Activated T-helper 2 cell treated with anti-CD3 and anti-CD28 coated beads, Interferon-gamma antibody, Interleukin-2, Interleukin-4, amounts not matched to agents 10 μg/mL and 5 μg/mL and 100 μg/mL, durations not matched to agents 14 hours and 24 hours and 36 hours (primary cell): ENCODE measurements around the gene MAML1. TPM values are rescaled to one million over a fixed set of nuclear protein-coding genes. Genes with fewer than 3 reads are reported as not detected.

ENCODE experiments used
- DNase-seq: peaks from one replicate; pipeline ENCODE4 v3.0.0; 2021; ENCODE audit warnings: low spot score
- H3K27ac Mint-ChIP-seq: one replicate; pipeline ENCODE4 v1.8.0; 2021; ENCODE audit warnings: mixed read lengths
- H3K27me3 Mint-ChIP-seq: one replicate; pipeline ENCODE4 v1.8.0; 2021; ENCODE audit warnings: low read depth, mixed read lengths
- H3K36me3 Mint-ChIP-seq: one replicate; pipeline ENCODE4 v1.8.0; 2021; ENCODE audit warnings: low read depth, mixed read lengths
- H3K4me1 Mint-ChIP-seq: one replicate; pipeline ENCODE4 v1.8.0; 2021; ENCODE audit warnings: low read depth, mixed read lengths
- H3K4me3 Mint-ChIP-seq: one replicate; pipeline ENCODE4 v1.8.0; 2021; ENCODE audit warnings: low read depth, mild to moderate bottlenecking, moderate library complexity, mixed read lengths
- H3K9me3 Mint-ChIP-seq: one replicate; pipeline ENCODE4 v1.8.0; 2021; ENCODE audit warnings: mixed read lengths
- intact Hi-C: fragments of 100-400 bp; cut with micrococcal nuclease; formaldehyde crosslinking; loops from one replicate; pipeline ENCODE4 v1.15.1; 2023
- total RNA-seq: library from RNA; stranded (reverse); gene quantifications from 2 replicates; pipeline ENCODE4 v1.2.3, GENCODE V29; 2022

MAML1 gene
- total RNA-seq, 1 donor from 2014 or later: 38.1 TPM

- H3K4me1 Mint-ChIP-seq: peaks cover 14% of the 10 kb centered on the region
- DNase-seq: no peak
- no peak overlapping the region for H3K27ac Mint-ChIP-seq
- H3K27me3 Mint-ChIP-seq: no peaks in the 10 kb centered on the region
- H3K9me3 Mint-ChIP-seq: no peaks in the 10 kb centered on the region
- intact Hi-C loops: no loop called here
- peaks cover 76% of the 10 kb centered on the region for H3K36me3 Mint-ChIP-seq
- H3K4me3 Mint-ChIP-seq: no peak overlapping the region
Observed at GRCh38 chr5:179716286-179716685, 16.3 kb upstream of the MAML1 start.

GRCh38 chr5:179720222-179720621 lies 12.4 kb upstream of the MAML1 start:
- DNase-seq: no peak
- H3K27ac Mint-ChIP-seq: no peak overlapping the region
- no peaks in the 10 kb centered on the region for H3K9me3 Mint-ChIP-seq
- H3K4me3 Mint-ChIP-seq: no peak overlapping the region
- H3K36me3 Mint-ChIP-seq: peaks cover 81% of the 10 kb centered on the region
- no peaks in the 10 kb centered on the region for H3K27me3 Mint-ChIP-seq
- peaks cover 17% of the 10 kb centered on the region for H3K4me1 Mint-ChIP-seq
- intact Hi-C loops: no loop called here

GRCh38 chr5:179724163-179724562 lies 8.5 kb upstream of the MAML1 start:
- H3K36me3 Mint-ChIP-seq: peaks cover 78% of the 10 kb centered on the region
- no peaks in the 10 kb centered on the region for H3K9me3 Mint-ChIP-seq
- intact Hi-C loops: no loop called here
- H3K4me1 Mint-ChIP-seq: peaks cover 6% of the 10 kb centered on the region
- H3K27ac Mint-ChIP-seq: peak overlapping the region; percentile 6
- H3K4me3 Mint-ChIP-seq: no peak overlapping the region
- no peak for DNase-seq
- H3K27me3 Mint-ChIP-seq: no peaks in the 10 kb centered on the region

GRCh38 chr5:179727106-179727505 lies 5.5 kb upstream of the MAML1 start:
- Mint-ChIP-seq H3K27ac (peak overlapping the region; percentile 24), H3K9me3 (no peaks in the 10 kb centered on the region), H3K4me3 (no peak overlapping the region), H3K4me1 (peaks cover 11% of the 10 kb centered on the region), H3K36me3 (peaks cover 84% of the 10 kb centered on the region), H3K27me3 (no peaks in the 10 kb centered on the region)
- no peak for DNase-seq
- intact Hi-C loops: no loop called here

GRCh38 chr5:179729303-179729702 lies 3.3 kb upstream of the MAML1 start:
- Mint-ChIP-seq H3K27ac (no peak overlapping the region), H3K4me1 (peaks cover 13% of the 10 kb centered on the region), H3K9me3 (no peaks in the 10 kb centered on the region), H3K4me3 (no peak overlapping the region), H3K36me3 (peaks cover 73% of the 10 kb centered on the region), H3K27me3 (no peaks in the 10 kb centered on the region)
- intact Hi-C loops: no loop called here
- no peak for DNase-seq

GRCh38 chr5:179729727-179730126 lies 2.9 kb upstream of the MAML1 start:
- H3K27ac Mint-ChIP-seq: no peak overlapping the region
- H3K27me3 Mint-ChIP-seq: no peaks in the 10 kb centered on the region
- peaks cover 73% of the 10 kb centered on the region for H3K36me3 Mint-ChIP-seq
- peaks cover 15% of the 10 kb centered on the region for H3K4me1 Mint-ChIP-seq
- no peak overlapping the region for H3K4me3 Mint-ChIP-seq
- H3K9me3 Mint-ChIP-seq: no peaks in the 10 kb centered on the region
- intact Hi-C loops: loop anchor here (10.0 kb wide), 1 partner anchor 175 kb away; the partner anchor contains the start of gene RUFY1
- DNase-seq: no peak

- Mint-ChIP-seq H3K4me1 (peaks cover 16% of the 10 kb centered on the region), H3K4me3 (no peak overlapping the region), H3K27me3 (no peaks in the 10 kb centered on the region), H3K9me3 (no peaks in the 10 kb centered on the region), H3K36me3 (peaks cover 74% of the 10 kb centered on the region), H3K27ac (peak overlapping the region; percentile 70)
- DNase-seq: no peak
- intact Hi-C loops: loop anchor here (10.0 kb wide), 1 partner anchor 176 kb away; the partner anchor contains the start of gene RUFY1
Observed at GRCh38 chr5:179730356-179730755, 2.3 kb upstream of the MAML1 start.

GRCh38 chr5:179730852-179731251 lies 1.8 kb upstream of the MAML1 start:
- Mint-ChIP-seq H3K27me3 (no peaks in the 10 kb centered on the region), H3K4me1 (peaks cover 18% of the 10 kb centered on the region), H3K27ac (peak overlapping the region; percentile 70), H3K36me3 (peaks cover 74% of the 10 kb centered on the region), H3K9me3 (no peaks in the 10 kb centered on the region), H3K4me3 (no peak overlapping the region)
- DNase-seq: no peak
- intact Hi-C loops: loop anchor here (10.0 kb wide), 1 partner anchor 176 kb away; the partner anchor contains the start of gene RUFY1

- Mint-ChIP-seq H3K27me3 (no peaks in the 10 kb centered on the region), H3K36me3 (peaks cover 67% of the 10 kb centered on the region), H3K4me1 (peaks cover 20% of the 10 kb centered on the region), H3K9me3 (no peaks in the 10 kb centered on the region), H3K4me3 (peak overlapping the region; percentile 79), H3K27ac (peak overlapping the region; percentile 88)
- peak; percentile 11 for DNase-seq
- intact Hi-C loops: loop anchor here (1.0 to 10.0 kb wide), 6 partner anchors 29 to 177 kb away; partner anchors contain the start of genes CANX, HNRNPH1 and RUFY1
Observed at GRCh38 chr5:179731791-179732411, 721 bp upstream of the MAML1 start.

- Mint-ChIP-seq H3K36me3 (peaks cover 67% of the 10 kb centered on the region), H3K27ac (peak overlapping the region; percentile 88), H3K27me3 (no peaks in the 10 kb centered on the region), H3K4me1 (peaks cover 26% of the 10 kb centered on the region), H3K9me3 (no peaks in the 10 kb centered on the region), H3K4me3 (peak overlapping the region; percentile 94)
- DNase-seq: peak; percentile 50
- intact Hi-C loops: loop anchor here (1.0 to 10.0 kb wide), 6 partner anchors 28 to 178 kb away; partner anchors contain the start of genes CANX, HNRNPH1 and RUFY1
Observed at GRCh38 chr5:179732918-179733771, 523 bp downstream of the MAML1 start.

- Mint-ChIP-seq H3K9me3 (no peaks in the 10 kb centered on the region), H3K4me1 (peaks cover 28% of the 10 kb centered on the region), H3K27me3 (no peaks in the 10 kb centered on the region), H3K36me3 (peaks cover 67% of the 10 kb centered on the region), H3K4me3 (peak overlapping the region; percentile 94), H3K27ac (peak overlapping the region; percentile 87)
- intact Hi-C loops: loop anchor here (2.0 to 10.0 kb wide), 2 partner anchors 27 to 179 kb away; partner anchors contain the start of gene RUFY1
- no peak for DNase-seq
Observed at GRCh38 chr5:179733772-179734126, 1.1 kb downstream of the MAML1 start.

- peaks cover 30% of the 10 kb centered on the region for H3K4me1 Mint-ChIP-seq
- H3K36me3 Mint-ChIP-seq: peaks cover 64% of the 10 kb centered on the region
- peak overlapping the region; percentile 75 for H3K27ac Mint-ChIP-seq
- no peak for DNase-seq
- intact Hi-C loops: loop anchor here (10.0 kb wide), 1 partner anchor 180 kb away; the partner anchor contains the start of gene RUFY1
- H3K9me3 Mint-ChIP-seq: no peaks in the 10 kb centered on the region
- peak overlapping the region; percentile 94 for H3K4me3 Mint-ChIP-seq
- H3K27me3 Mint-ChIP-seq: no peaks in the 10 kb centered on the region
Observed at GRCh38 chr5:179734536-179735164, 2.0 kb downstream of the MAML1 start.
